MM.1S (cell line): ENCODE data around the gene TMEM245.
A peak's percentile ranks its signal among the peaks of the same experiment; 100 is the strongest.

ENCODE experiments used
- DNase-seq: peaks from one replicate; pipeline ENCODE4 v3.0.0-alpha.2; 2015
- H2AFZ ChIP-seq: fragments of 300-600 bp; sonication (generic); 2 replicates; pipeline ENCODE4 v1.6.0; 2016; ENCODE audit warnings: antibody characterized with exemption, low read length
- H3F3A ChIP-seq: fragments of 300-600 bp; sonication (generic); 2 replicates; pipeline ENCODE4 v1.6.1; 2016; ENCODE audit warnings: mild to moderate bottlenecking, antibody characterized with exemption, low read length, moderate library complexity, mixed read lengths; ENCODE audit not compliant: insufficient read depth
- H3K27ac ChIP-seq: fragments of 300-600 bp; sonication (generic); 2 replicates; pipeline ENCODE4 v1.5.1; 2016; ENCODE audit warnings: mild to moderate bottlenecking, low read length
- H3K27me3 ChIP-seq: fragments of 300-600 bp; sonication (generic); replicated peaks from 2 replicates; pipeline ENCODE4 v1.6.0; 2016; ENCODE audit warnings: low read length; ENCODE audit not compliant: insufficient read depth
- H3K36me3 ChIP-seq: fragments of 300-600 bp; sonication (generic); replicated peaks from 2 replicates; pipeline ENCODE4 v1.6.1; 2016; ENCODE audit warnings: mild to moderate bottlenecking, low read length, mixed read lengths; ENCODE audit not compliant: insufficient read depth
- H3K4me1 ChIP-seq: fragments of 300-600 bp; sonication (generic); 2 replicates; pipeline ENCODE4 v1.6.1; 2016; ENCODE audit warnings: low read length, mixed read lengths
- H3K4me2 ChIP-seq: fragments of 300-600 bp; sonication (generic); 2 replicates; pipeline ENCODE4 v1.6.0; 2016; ENCODE audit warnings: low read depth, low read length
- H3K4me3 ChIP-seq: fragments of 300-600 bp; sonication (generic); 2 replicates; pipeline ENCODE4 v1.5.1; 2016; ENCODE audit warnings: low read length, mixed read lengths
- H3K79me2 ChIP-seq: fragments of 300-600 bp; sonication (generic); 2 replicates; pipeline ENCODE4 v1.6.1; 2016; ENCODE audit warnings: mixed run types, low read length, mixed read lengths
- H3K9ac ChIP-seq: fragments of 300-600 bp; sonication (generic); 2 replicates; pipeline ENCODE4 v1.6.1; 2016; ENCODE audit warnings: low read length, mixed read lengths
- H3K9me2 ChIP-seq: fragments of 300-600 bp; sonication (generic); replicated peaks from 2 replicates; pipeline ENCODE4 v1.6.1; 2016; ENCODE audit warnings: mild to moderate bottlenecking, low read length, mixed read lengths; ENCODE audit not compliant: insufficient read depth
- H3K9me3 ChIP-seq: fragments of 300-600 bp; sonication (generic); replicated peaks from 2 replicates; pipeline ENCODE4 v1.6.1; 2016; ENCODE audit warnings: mild to moderate bottlenecking, low read length, mixed read lengths; ENCODE audit not compliant: insufficient read depth
- H4K20me1 ChIP-seq: fragments of 300-600 bp; sonication (generic); 2 replicates; pipeline ENCODE4 v1.6.1; 2016; ENCODE audit warnings: mild to moderate bottlenecking, low read length, moderate library complexity, mixed read lengths; ENCODE audit not compliant: insufficient read depth
- CTCF ChIP-seq: fragments of 300-600 bp; sonication (generic); IDR thresholded peaks from 2 replicates; pipeline ENCODE4 v1.5.1; 2016; ENCODE audit warnings: antibody characterized with exemption, low read length, mixed read lengths
- EZH2 ChIP-seq: fragments of 300-600 bp; sonication (generic); optimal IDR thresholded peaks from 2 replicates; pipeline ENCODE3; 2017; ENCODE audit warnings: low read depth, mild to moderate bottlenecking, antibody characterized with exemption, low read length, mixed read lengths
- EZH2phosphoT487 ChIP-seq: fragments of 300-600 bp; sonication (generic); IDR thresholded peaks from 2 replicates; pipeline ENCODE4 v1.6.1; 2018; ENCODE audit warnings: antibody characterized with exemption, low read length

Gene TMEM245

GRCh38 chr9:109145051-109145450, 25.3 kb upstream of the TMEM245 start:
- Histone ChIP-seq H3F3A (no peaks in the 10 kb centered on the region), H3K36me3 (no peaks in the 10 kb centered on the region), H3K4me2 (no peak overlapping the region), H3K9me3 (no peaks in the 10 kb centered on the region), H3K27me3 (no peaks in the 10 kb centered on the region), H3K9me2 (no peaks in the 10 kb centered on the region), H3K27ac (no peak overlapping the region), H3K4me1 (peaks cover 7% of the 10 kb centered on the region), H3K79me2 (no peaks in the 10 kb centered on the region), H2AFZ (no peak overlapping the region), H3K9ac (no peak overlapping the region), H3K4me3 (no peak overlapping the region), H4K20me1 (no peaks in the 10 kb centered on the region)
- no peak for DNase-seq
- TF ChIP-seq EZH2phosphoT487 (no peak), EZH2 (no peak), CTCF (no peak)

DNA sequence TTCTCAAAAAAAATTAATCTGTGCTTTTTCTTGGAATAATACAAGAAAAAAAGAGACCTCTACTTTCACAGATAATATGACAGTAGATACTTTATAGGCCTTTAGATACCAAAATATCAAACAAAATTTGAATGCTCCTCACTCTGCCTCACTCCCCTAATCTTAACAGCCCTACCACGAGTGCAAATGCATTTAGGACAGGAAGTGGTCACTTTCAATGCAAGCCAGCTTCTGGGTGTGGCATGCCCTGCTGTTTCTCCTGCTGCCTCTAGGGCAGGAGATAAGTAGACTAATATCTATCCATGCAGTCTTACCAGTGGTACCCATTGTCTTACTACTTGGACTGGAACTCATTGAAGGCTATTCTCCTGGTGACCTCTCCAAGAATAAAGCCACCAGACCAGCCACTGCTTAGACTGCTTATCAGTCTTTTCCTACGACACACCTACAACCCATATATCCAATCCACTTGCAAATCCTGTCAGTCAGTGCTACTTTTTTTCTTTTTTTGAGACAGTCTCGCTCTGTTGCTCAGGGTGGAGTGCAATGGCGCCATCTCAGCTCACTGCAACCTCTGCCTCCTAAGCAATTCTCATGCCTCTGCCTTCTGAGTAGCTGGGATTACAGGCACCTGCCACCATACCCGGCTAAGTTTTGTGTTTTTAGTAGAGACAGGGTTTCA, 24.3 kb upstream of the TMEM245 start:
- no peak overlapping the region for H3K9ac ChIP-seq
- no peak overlapping the region for H2AFZ ChIP-seq
- H3K9me3 ChIP-seq, result no peaks in the 10 kb centered on the region
- H3K27ac ChIP-seq, result no peak overlapping the region
- no peaks in the 10 kb centered on the region for H3F3A ChIP-seq
- H4K20me1 ChIP-seq, result no peaks in the 10 kb centered on the region
- no peaks in the 10 kb centered on the region for H3K9me2 ChIP-seq
- no peak for TF ChIP-seq EZH2
- TF ChIP-seq CTCF, result peak; percentile 55
- TF ChIP-seq EZH2phosphoT487, result no peak
- H3K27me3 ChIP-seq, result no peaks in the 10 kb centered on the region
- peak overlapping the region; percentile 29; the same call in 1 of the 2 replicates for H3K4me2 ChIP-seq
- peaks cover 7% of the 10 kb centered on the region for H3K4me1 ChIP-seq
- no peaks in the 10 kb centered on the region for H3K79me2 ChIP-seq
- no peak overlapping the region for H3K4me3 ChIP-seq
- no peaks in the 10 kb centered on the region for H3K36me3 ChIP-seq
- peak; percentile 81 for DNase-seq

DNA sequence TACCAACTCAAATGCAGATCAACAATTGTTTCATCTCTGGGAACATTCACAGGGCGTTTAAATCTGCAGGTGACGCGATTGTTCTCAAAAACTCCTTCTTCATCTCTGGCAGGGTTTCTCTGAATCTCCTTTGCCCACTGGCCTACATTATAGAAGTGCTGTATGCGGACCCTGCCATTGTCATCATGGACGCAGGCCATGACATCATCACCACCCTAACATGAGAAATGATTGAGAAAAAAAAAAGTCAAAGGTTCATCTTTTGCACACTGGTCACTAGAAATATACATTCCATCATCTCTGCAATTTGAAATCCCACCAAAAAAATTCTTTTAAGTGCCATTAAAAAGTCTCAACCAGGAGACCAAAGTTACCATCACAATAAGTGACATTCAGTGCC, 21.6 kb upstream of the TMEM245 start:
- H3K27ac ChIP-seq, result no peak overlapping the region
- no peak for TF ChIP-seq EZH2phosphoT487
- TF ChIP-seq CTCF, result no peak
- TF ChIP-seq EZH2, result no peak
- H3K9me3 ChIP-seq, result no peaks in the 10 kb centered on the region
- no peaks in the 10 kb centered on the region for H3K79me2 ChIP-seq
- H4K20me1 ChIP-seq, result no peaks in the 10 kb centered on the region
- no peaks in the 10 kb centered on the region for H3K36me3 ChIP-seq
- no peak overlapping the region for H2AFZ ChIP-seq
- no peak overlapping the region for H3K4me2 ChIP-seq
- H3K9me2 ChIP-seq, result no peaks in the 10 kb centered on the region
- no peak for DNase-seq
- no peak overlapping the region for H3K9ac ChIP-seq
- H3K27me3 ChIP-seq, result no peaks in the 10 kb centered on the region
- H3F3A ChIP-seq, result no peaks in the 10 kb centered on the region
- H3K4me1 ChIP-seq, result peaks cover 7% of the 10 kb centered on the region
- H3K4me3 ChIP-seq, result no peak overlapping the region
